ENCODE data around the gene FAT1.

DNA sequence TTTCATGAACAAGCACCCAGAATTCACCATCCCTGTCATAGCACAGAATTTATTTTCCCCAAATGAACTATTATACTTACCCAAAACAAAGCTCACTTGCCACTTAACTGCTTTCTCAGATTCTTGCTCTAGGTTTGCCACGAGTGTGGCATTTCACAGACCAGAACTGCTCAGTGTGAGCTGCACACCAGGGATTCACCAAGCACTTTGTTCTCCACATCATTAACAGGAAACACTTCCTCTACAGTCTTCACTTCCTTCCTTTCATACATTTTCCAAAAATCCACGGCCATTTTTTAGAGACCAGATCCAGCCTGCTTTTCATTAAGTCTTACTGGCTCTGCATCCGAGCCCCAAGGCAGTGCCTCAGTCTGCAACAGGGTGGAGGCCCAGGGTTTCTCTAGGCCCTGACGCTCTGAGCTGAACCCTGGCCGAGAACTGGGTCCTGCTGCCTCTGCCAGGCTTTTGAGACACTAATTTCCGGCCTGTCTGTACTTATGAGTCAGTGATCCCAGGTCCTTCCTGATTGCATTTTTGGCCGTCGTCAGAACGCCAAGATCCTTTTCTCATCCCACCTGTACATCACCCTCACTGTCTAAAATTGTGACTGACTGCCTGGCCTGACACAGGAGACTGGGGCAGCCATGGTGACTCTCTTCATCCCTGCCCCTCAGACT is 100.7 kb downstream of the FAT1 start:
- TF ChIP-seq, protein P1, sequence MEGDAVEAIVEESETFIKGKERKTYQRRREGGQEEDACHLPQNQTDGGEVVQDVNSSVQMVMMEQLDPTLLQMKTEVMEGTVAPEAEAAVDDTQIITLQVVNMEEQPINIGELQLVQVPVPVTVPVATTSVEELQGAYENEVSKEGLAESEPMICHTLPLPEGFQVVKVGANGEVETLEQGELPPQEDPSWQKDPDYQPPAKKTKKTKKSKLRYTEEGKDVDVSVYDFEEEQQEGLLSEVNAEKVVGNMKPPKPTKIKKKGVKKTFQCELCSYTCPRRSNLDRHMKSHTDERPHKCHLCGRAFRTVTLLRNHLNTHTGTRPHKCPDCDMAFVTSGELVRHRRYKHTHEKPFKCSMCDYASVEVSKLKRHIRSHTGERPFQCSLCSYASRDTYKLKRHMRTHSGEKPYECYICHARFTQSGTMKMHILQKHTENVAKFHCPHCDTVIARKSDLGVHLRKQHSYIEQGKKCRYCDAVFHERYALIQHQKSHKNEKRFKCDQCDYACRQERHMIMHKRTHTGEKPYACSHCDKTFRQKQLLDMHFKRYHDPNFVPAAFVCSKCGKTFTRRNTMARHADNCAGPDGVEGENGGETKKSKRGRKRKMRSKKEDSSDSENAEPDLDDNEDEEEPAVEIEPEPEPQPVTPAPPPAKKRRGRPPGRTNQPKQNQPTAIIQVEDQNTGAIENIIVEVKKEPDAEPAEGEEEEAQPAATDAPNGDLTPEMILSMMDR (conservative IDR thresholded peaks at IDR 0.05 in 1 of 2, IDR thresholded peaks at IDR 0.05 in 1 of 2; ENCODE audit: low read depth in 1 of 2, low read length in 2 of 2), result no peak
- TF ChIP-seq EZH2 (IDR thresholded peaks at IDR 0.05; ENCODE audit: low read length, missing control alignments), result no peak

All from fibroblast of lung (primary cell).